IgD-negative memory B cell (primary cell): ENCODE data around the gene CNNM2. TPM values are rescaled to one million over a fixed set of nuclear protein-coding genes. Genes with fewer than 3 reads are reported as not detected.
A peak's percentile ranks its signal among the peaks of the same experiment; 100 is the strongest.

ENCODE experiments used
- H3K27ac Mint-ChIP-seq, 3 donors: one replicate each; pipeline ENCODE4 v1.8.0; 2020 to 2022; ENCODE audit warnings: mild to moderate bottlenecking in 3 of 3, mixed read lengths in 3 of 3, moderate library complexity in 1 of 3
- H3K27me3 Mint-ChIP-seq: one replicate; pipeline ENCODE4 v1.8.0; 2021; ENCODE audit warnings: mixed read lengths
- H3K36me3 Mint-ChIP-seq: one replicate; pipeline ENCODE4 v1.8.0; 2020; ENCODE audit warnings: mild to moderate bottlenecking, mixed read lengths
- H3K4me1 Mint-ChIP-seq, 3 donors: one replicate each; pipeline ENCODE4 v1.8.0; 2020 to 2022; ENCODE audit warnings: mixed read lengths in 3 of 3, mild to moderate bottlenecking in 1 of 3
- H3K4me3 Mint-ChIP-seq, 4 donors: one replicate each; pipeline ENCODE4 v1.8.0; 2020 to 2022; ENCODE audit warnings: mild to moderate bottlenecking in 4 of 4, mixed read lengths in 4 of 4, moderate library complexity in 3 of 4
- H3K9me3 Mint-ChIP-seq, 3 donors: one replicate each; pipeline ENCODE4 v1.8.0; 2020 to 2021; ENCODE audit warnings: mixed read lengths in 3 of 3, mild to moderate bottlenecking in 1 of 3
- polyA plus RNA-seq: library from polyadenylated mRNA; unstranded; fragments of 300-500 nt; fragmentation: Illumina TruSeq; gene quantifications from one replicate; pipeline ENCODE4 v1.2.3, GENCODE V29; 2021

The CNNM2 gene
- polyA plus RNA-seq, 1 donor from 2014 or later: 7.9 TPM

- H3K4me3 Mint-ChIP-seq: no peak overlapping the region
- H3K4me1 Mint-ChIP-seq: peaks cover 0 to 3% (median 0%) of the 10 kb centered on the region in 3 donors
- H3K9me3 Mint-ChIP-seq: no peaks in the 10 kb centered on the region
- peaks cover 2% of the 10 kb centered on the region for H3K36me3 Mint-ChIP-seq
- no peaks in the 10 kb centered on the region for H3K27me3 Mint-ChIP-seq
- no peak overlapping the region for H3K27ac Mint-ChIP-seq
These were observed 101.3 kb downstream of the CNNM2 start for GRCh38 chr10:103019425-103019824.

GRCh38 chr10:103021150-103021899 lies 103.2 kb downstream of the CNNM2 start:
- Mint-ChIP-seq H3K36me3 (peaks cover 4% of the 10 kb centered on the region), H3K27ac (peak overlapping the region in 1 of 3 donors; percentile 32), H3K9me3 (no peaks in the 10 kb centered on the region), H3K4me3 (no peak overlapping the region), H3K27me3 (no peaks in the 10 kb centered on the region), H3K4me1 (no peaks in the 10 kb centered on the region)

- Mint-ChIP-seq H3K4me3 (no peak overlapping the region), H3K27ac (no peak overlapping the region), H3K27me3 (no peaks in the 10 kb centered on the region), H3K4me1 (no peaks in the 10 kb centered on the region), H3K36me3 (peaks cover 4% of the 10 kb centered on the region), H3K9me3 (no peaks in the 10 kb centered on the region)
These were observed 103.8 kb downstream of the CNNM2 start for GRCh38 chr10:103021900-103022293.

GRCh38 chr10:103025696-103026095 lies 107.6 kb downstream of the CNNM2 start:
- Mint-ChIP-seq H3K4me3 (no peak overlapping the region), H3K36me3 (peaks cover 9% of the 10 kb centered on the region), H3K4me1 (no peaks in the 10 kb centered on the region), H3K27me3 (no peaks in the 10 kb centered on the region), H3K27ac (no peak overlapping the region), H3K9me3 (peaks cover 0 to 1% (median 0%) of the 10 kb centered on the region in 3 donors)

GRCh38 chr10:103038570-103038969 lies 120.5 kb downstream of the CNNM2 start:
- H3K27me3 Mint-ChIP-seq: no peaks in the 10 kb centered on the region

GRCh38 chr10:103040418-103040817 lies 122.3 kb downstream of the CNNM2 start:
- H3K27ac Mint-ChIP-seq: no peak overlapping the region
- H3K36me3 Mint-ChIP-seq: peaks cover 2% of the 10 kb centered on the region
- no peaks in the 10 kb centered on the region for H3K27me3 Mint-ChIP-seq
- H3K9me3 Mint-ChIP-seq: no peaks in the 10 kb centered on the region
- H3K4me3 Mint-ChIP-seq: no peak overlapping the region
- H3K4me1 Mint-ChIP-seq: peaks cover 11 to 13% (median 12%) of the 10 kb centered on the region in 3 donors

More at GRCh38 chr10:103038570-103038969, 120.5 kb downstream of the CNNM2 start:
- no peak overlapping the region for H3K27ac Mint-ChIP-seq
- no peak overlapping the region for H3K4me3 Mint-ChIP-seq
- H3K9me3 Mint-ChIP-seq: no peaks in the 10 kb centered on the region
- H3K4me1 Mint-ChIP-seq: peaks cover 11 to 13% (median 12%) of the 10 kb centered on the region in 3 donors
- peaks cover 2% of the 10 kb centered on the region for H3K36me3 Mint-ChIP-seq

GRCh38 chr10:103041391-103041790 lies 123.3 kb downstream of the CNNM2 start:
- H3K4me1 Mint-ChIP-seq: peaks cover 11 to 13% (median 12%) of the 10 kb centered on the region in 3 donors
- H3K27ac Mint-ChIP-seq: no peak overlapping the region
- no peak overlapping the region for H3K4me3 Mint-ChIP-seq
- H3K9me3 Mint-ChIP-seq: no peaks in the 10 kb centered on the region
- peaks cover 2% of the 10 kb centered on the region for H3K36me3 Mint-ChIP-seq
- H3K27me3 Mint-ChIP-seq: no peaks in the 10 kb centered on the region

GRCh38 chr10:103042129-103042528 lies 124.0 kb downstream of the CNNM2 start:
- no peak overlapping the region for H3K27ac Mint-ChIP-seq
- H3K4me1 Mint-ChIP-seq: peaks cover 11 to 13% (median 12%) of the 10 kb centered on the region in 3 donors
- peaks cover 2% of the 10 kb centered on the region for H3K36me3 Mint-ChIP-seq
- no peaks in the 10 kb centered on the region for H3K27me3 Mint-ChIP-seq
- H3K9me3 Mint-ChIP-seq: no peaks in the 10 kb centered on the region
- no peak overlapping the region for H3K4me3 Mint-ChIP-seq

- Mint-ChIP-seq H3K4me1 (peaks cover 11 to 13% (median 12%) of the 10 kb centered on the region in 3 donors), H3K27me3 (no peaks in the 10 kb centered on the region), H3K36me3 (peaks cover 2% of the 10 kb centered on the region), H3K4me3 (no peak overlapping the region), H3K27ac (no peak overlapping the region), H3K9me3 (no peaks in the 10 kb centered on the region)
These were observed 124.8 kb downstream of the CNNM2 start for GRCh38 chr10:103042908-103043307.

GRCh38 chr10:103044942-103045489 lies 126.9 kb downstream of the CNNM2 start:
- Mint-ChIP-seq H3K27me3 (no peaks in the 10 kb centered on the region), H3K4me1 (peaks cover 11 to 13% (median 12%) of the 10 kb centered on the region in 3 donors), H3K9me3 (no peaks in the 10 kb centered on the region), H3K4me3 (no peak overlapping the region), H3K27ac (no peak overlapping the region), H3K36me3 (peaks cover 2% of the 10 kb centered on the region)

GRCh38 chr10:103045961-103046360 lies 127.9 kb downstream of the CNNM2 start:
- Mint-ChIP-seq H3K27ac (no peak overlapping the region), H3K9me3 (no peaks in the 10 kb centered on the region), H3K4me3 (no peak overlapping the region), H3K4me1 (peaks cover 11 to 13% (median 12%) of the 10 kb centered on the region in 3 donors), H3K36me3 (peaks cover 4% of the 10 kb centered on the region), H3K27me3 (no peaks in the 10 kb centered on the region)

GRCh38 chr10:103047381-103047780 lies 129.3 kb downstream of the CNNM2 start:
- H3K27me3 Mint-ChIP-seq: no peaks in the 10 kb centered on the region
- no peak overlapping the region for H3K27ac Mint-ChIP-seq
- H3K4me3 Mint-ChIP-seq: no peak overlapping the region
- H3K36me3 Mint-ChIP-seq: peaks cover 3% of the 10 kb centered on the region
- peaks cover 3 to 8% (median 7%) of the 10 kb centered on the region in 3 donors for H3K4me1 Mint-ChIP-seq
- H3K9me3 Mint-ChIP-seq: no peaks in the 10 kb centered on the region

GRCh38 chr10:103049237-103049636 lies 131.1 kb downstream of the CNNM2 start:
- Mint-ChIP-seq H3K27ac (no peak overlapping the region), H3K36me3 (peaks cover 8% of the 10 kb centered on the region), H3K4me3 (no peak overlapping the region), H3K9me3 (no peaks in the 10 kb centered on the region), H3K4me1 (peaks cover 5 to 9% (median 7%) of the 10 kb centered on the region in 3 donors), H3K27me3 (no peaks in the 10 kb centered on the region)

- H3K9me3 Mint-ChIP-seq: no peaks in the 10 kb centered on the region
- peaks cover 5 to 9% (median 8%) of the 10 kb centered on the region in 3 donors for H3K4me1 Mint-ChIP-seq
- peaks cover 9% of the 10 kb centered on the region for H3K36me3 Mint-ChIP-seq
- peak overlapping the region; percentile 29 to 87 (median 69) for H3K4me3 Mint-ChIP-seq
- H3K27me3 Mint-ChIP-seq: no peaks in the 10 kb centered on the region
- H3K27ac Mint-ChIP-seq: peak overlapping the region in 2 of 3 donors; percentile 77 to 78
These were observed 135.8 kb downstream of the CNNM2 start for GRCh38 chr10:103053659-103054581.

- H3K9me3 Mint-ChIP-seq: no peaks in the 10 kb centered on the region
- peaks cover 5 to 9% (median 8%) of the 10 kb centered on the region in 3 donors for H3K4me1 Mint-ChIP-seq
- peaks cover 9% of the 10 kb centered on the region for H3K36me3 Mint-ChIP-seq
- H3K27ac Mint-ChIP-seq: no peak overlapping the region
- no peaks in the 10 kb centered on the region for H3K27me3 Mint-ChIP-seq
- no peak overlapping the region for H3K4me3 Mint-ChIP-seq
These were observed 136.5 kb downstream of the CNNM2 start for GRCh38 chr10:103054621-103055020.
